Measurements from ENCODE around the gene PGAP2. TPM values are rescaled to one million over a fixed set of nuclear protein-coding genes. Genes with fewer than 3 reads are reported as not detected.
A peak's percentile ranks its signal among the peaks of the same experiment; 100 is the strongest.

Gene PGAP2
- total RNA-seq, 1 experiment from 2014 or later: 53.6 TPM

GRCh38 chr11:3861683-3862082, 53.3 kb downstream of the PGAP2 start:
- no peak for TF ChIP-seq CTCF (IDR thresholded peaks at IDR 0.05; ENCODE audit: insufficient read depth in 1 of 2, low read depth in 1 of 2, low read length in 1 of 2, severe bottlenecking in 1 of 2, unreplicated experiment in 1 of 2)
- no peak for DNase-seq
- no peak overlapping the region for H3K4me3 Mint-ChIP-seq (ENCODE audit: unreplicated experiment)
- no peaks in the 10 kb centered on the region for H3K9me3 Mint-ChIP-seq (ENCODE audit: unreplicated experiment)
- no peaks in the 10 kb centered on the region for H3K27me3 ChIP-seq (replicated peaks; ENCODE audit: control insufficient read depth, insufficient read depth, low read length)
- ChIA-PET POLR2A (no interaction called here), CTCF (no interaction called here)
- no peak overlapping the region for H3K27ac Mint-ChIP-seq (ENCODE audit: unreplicated experiment)
- H3K4me3 ChIP-seq (ENCODE audit: low read depth, low read length): no peak overlapping the region
- H3K27me3 Mint-ChIP-seq (ENCODE audit: insufficient read depth, unreplicated experiment): no peaks in the 10 kb centered on the region
- peaks cover 37% of the 10 kb centered on the region for H3K4me1 Mint-ChIP-seq (ENCODE audit: low read depth, unreplicated experiment)
- peaks cover 27% of the 10 kb centered on the region for H3K4me1 ChIP-seq
- intact Hi-C loops (cut with micrococcal nuclease; ENCODE audit: unreplicated experiment): no loop called here
- H3K9me3 ChIP-seq: no peaks in the 10 kb centered on the region
- BruUV-seq (replicated peaks): no TSS peak
- H3K36me3 Mint-ChIP-seq (ENCODE audit: insufficient read depth, unreplicated experiment): no peaks in the 10 kb centered on the region
- no peaks in the 10 kb centered on the region for H3K36me3 ChIP-seq (ENCODE audit: control insufficient read depth, insufficient read depth, low read length)

- Mint-ChIP-seq H3K4me1 (ENCODE audit: low read depth, unreplicated experiment) (peaks cover 34% of the 10 kb centered on the region), H3K36me3 (ENCODE audit: insufficient read depth, unreplicated experiment) (no peaks in the 10 kb centered on the region), H3K4me3 (ENCODE audit: unreplicated experiment) (peak overlapping the region; percentile 36), H3K27ac (ENCODE audit: unreplicated experiment) (peak overlapping the region; percentile 85), H3K9me3 (ENCODE audit: unreplicated experiment) (no peaks in the 10 kb centered on the region), H3K27me3 (ENCODE audit: insufficient read depth, unreplicated experiment) (no peaks in the 10 kb centered on the region)
- Histone ChIP-seq H3K36me3 (ENCODE audit: control insufficient read depth, insufficient read depth, low read length) (no peaks in the 10 kb centered on the region), H3K4me3 (ENCODE audit: low read depth, low read length) (no peak overlapping the region), H3K9me3 (no peaks in the 10 kb centered on the region), H3K4me1 (peaks cover 42% of the 10 kb centered on the region), H3K27me3 (replicated peaks; ENCODE audit: control insufficient read depth, insufficient read depth, low read length) (no peaks in the 10 kb centered on the region)
- no peak for DNase-seq
- ChIA-PET CTCF (interaction anchor here (0.8 to 1.9 kb wide), 3 partner anchors 10 to 24 kb away, joined by 5 to 12 read pairs (median 10); partner anchors contain the start of genes RHOG and STIM1), POLR2A (interaction anchor here (0.6 kb wide), 1 partner anchor 10 kb away, joined by 3 read pairs; the partner anchor contains the start of gene STIM1)
- no peak for TF ChIP-seq CTCF (IDR thresholded peaks at IDR 0.05; ENCODE audit: insufficient read depth in 1 of 2, low read depth in 1 of 2, low read length in 1 of 2, severe bottlenecking in 1 of 2, unreplicated experiment in 1 of 2)
- no TSS peak for BruUV-seq (replicated peaks)
- intact Hi-C loops (cut with micrococcal nuclease; ENCODE audit: unreplicated experiment): loop anchor here (1.0 kb wide), 1 partner anchor 9 kb away; no protein-coding TSS in a partner anchor
These were observed 57.2 kb downstream of the PGAP2 start for GRCh38 chr11:3865388-3866193.

GRCh38 chr11:3866206-3866605, 57.8 kb downstream of the PGAP2 start:
- H3K36me3 ChIP-seq (ENCODE audit: control insufficient read depth, insufficient read depth, low read length): no peaks in the 10 kb centered on the region
- Mint-ChIP-seq H3K9me3 (ENCODE audit: unreplicated experiment) (no peaks in the 10 kb centered on the region), H3K27ac (ENCODE audit: unreplicated experiment) (peak overlapping the region; percentile 85), H3K4me3 (ENCODE audit: unreplicated experiment) (peak overlapping the region; percentile 36), H3K4me1 (ENCODE audit: low read depth, unreplicated experiment) (peaks cover 29% of the 10 kb centered on the region), H3K36me3 (ENCODE audit: insufficient read depth, unreplicated experiment) (no peaks in the 10 kb centered on the region), H3K27me3 (ENCODE audit: insufficient read depth, unreplicated experiment) (no peaks in the 10 kb centered on the region)
- no peak overlapping the region for H3K4me3 ChIP-seq (ENCODE audit: low read depth, low read length)
- no peaks in the 10 kb centered on the region for H3K27me3 ChIP-seq (replicated peaks; ENCODE audit: control insufficient read depth, insufficient read depth, low read length)
- no peaks in the 10 kb centered on the region for H3K9me3 ChIP-seq
- peaks cover 42% of the 10 kb centered on the region for H3K4me1 ChIP-seq
- DNase-seq: peak; percentile 49 to 54
- TF ChIP-seq CTCF (IDR thresholded peaks at IDR 0.05; ENCODE audit: insufficient read depth in 1 of 2, low read depth in 1 of 2, low read length in 1 of 2, severe bottlenecking in 1 of 2, unreplicated experiment in 1 of 2): peak in 1 of 2 experiments; percentile 27
- ChIA-PET POLR2A (interaction anchor here (0.6 kb wide), 2 partner anchors 11 to 39 kb away, joined by 3 read pairs; partner anchors contain the start of gene STIM1), CTCF (interaction anchor here (0.8 to 1.9 kb wide), 3 partner anchors 11 to 25 kb away, joined by 5 to 12 read pairs (median 11); partner anchors contain the start of genes RHOG and STIM1)
- BruUV-seq (replicated peaks): no TSS peak
- intact Hi-C loops (cut with micrococcal nuclease; ENCODE audit: unreplicated experiment): no loop called here
